ENCODE results near the gene CHCHD5. TPM values are rescaled to one million over a fixed set of nuclear protein-coding genes. Genes with fewer than 3 reads are reported as not detected.

CHCHD5 gene
- polyA plus RNA-seq, 4 donors: 28.0 to 50.8 (median 38.8) TPM

DNA sequence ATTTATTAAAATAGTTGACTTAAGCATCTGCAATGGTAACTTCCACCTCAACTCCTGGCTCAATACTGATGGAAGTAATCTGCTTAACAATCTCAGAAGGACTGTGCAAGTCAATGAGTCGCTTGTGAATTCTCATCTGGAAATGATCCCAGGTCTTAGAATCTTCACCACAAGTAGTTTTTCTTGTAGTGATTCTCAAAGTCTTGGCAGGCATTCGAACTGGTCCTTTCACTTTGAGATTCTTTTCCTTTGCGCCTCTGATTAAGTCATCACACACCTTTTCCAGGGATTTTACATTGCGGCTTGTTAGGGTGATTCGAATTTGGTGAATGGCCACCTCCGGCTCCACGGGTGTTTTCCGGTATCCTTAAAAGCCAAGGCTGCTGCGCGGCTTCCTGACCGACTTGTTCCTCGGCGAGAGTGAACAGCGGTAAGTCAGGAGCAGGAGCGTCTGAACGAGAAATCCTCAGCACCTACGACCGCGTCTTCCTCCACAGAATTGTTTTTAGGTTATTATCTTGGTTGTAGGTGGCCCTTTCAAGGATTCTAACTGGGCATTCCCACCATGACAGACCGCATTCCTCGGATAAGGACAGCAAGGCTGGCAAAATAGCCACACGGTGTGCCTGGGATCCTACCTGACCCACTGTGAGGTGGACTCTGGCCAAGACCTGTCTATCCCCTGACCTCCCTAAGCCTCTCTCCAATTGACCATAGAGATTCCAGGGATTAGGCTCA lies 37.5 kb downstream of the CHCHD5 start:
- H3K4me3 ChIP-seq (ENCODE audit: low read depth in 1 of 3, low read length in 3 of 3): no peak overlapping the region
- 85 to 91% (median 86%) methylated on average over 22 of the region's 22 CpGs for WGBS, 3 donors
- no peaks in the 10 kb centered on the region for H3K9me3 ChIP-seq (ENCODE audit: control insufficient read depth in 2 of 2, insufficient read depth in 1 of 2, low read depth in 1 of 2, low read length in 1 of 2)
- no peak overlapping the region for H3K27ac ChIP-seq (ENCODE audit: low read depth in 1 of 3, low read length in 2 of 3)
- no peaks in the 10 kb centered on the region for H3K27me3 ChIP-seq (ENCODE audit: control insufficient read depth in 3 of 3, insufficient read depth in 3 of 3, low read length in 3 of 3)
- peaks cover 0 to 4% (median 0%) of the 10 kb centered on the region in 3 donors for H3K4me1 ChIP-seq (ENCODE audit: control insufficient read depth in 3 of 3, insufficient read depth in 2 of 3, low read depth in 1 of 3, low read length in 2 of 3)
- FAIRE-seq (no peak), DNase-seq (no peak)
- H3K36me3 ChIP-seq (ENCODE audit: control insufficient read depth in 3 of 3, insufficient read depth in 2 of 3, low read depth in 1 of 3, low read length in 3 of 3): no peaks in the 10 kb centered on the region

GRCh38 chr2:112622528-112622849 lies 38.1 kb downstream of the CHCHD5 start:
- H3K27ac ChIP-seq (ENCODE audit: low read depth in 1 of 3, low read length in 2 of 3): no peak overlapping the region

GRCh38 chr2:112623913-112624777 lies 39.7 kb downstream of the CHCHD5 start:
- DNase-seq: peak in 1 of 2 donors; percentile 55
- Histone ChIP-seq H3K27ac (ENCODE audit: low read depth in 1 of 3, low read length in 2 of 3) (no peak overlapping the region), H3K4me1 (ENCODE audit: control insufficient read depth in 3 of 3, insufficient read depth in 2 of 3, low read depth in 1 of 3, low read length in 2 of 3) (peaks cover 0 to 8% (median 5%) of the 10 kb centered on the region in 3 donors), H3K4me3 (ENCODE audit: low read depth in 1 of 3, low read length in 3 of 3) (no peak overlapping the region), H3K9me3 (ENCODE audit: control insufficient read depth in 2 of 2, insufficient read depth in 1 of 2, low read depth in 1 of 2, low read length in 1 of 2) (no peaks in the 10 kb centered on the region), H3K27me3 (ENCODE audit: control insufficient read depth in 3 of 3, insufficient read depth in 3 of 3, low read length in 3 of 3) (no peaks in the 10 kb centered on the region), H3K36me3 (ENCODE audit: control insufficient read depth in 3 of 3, insufficient read depth in 2 of 3, low read depth in 1 of 3, low read length in 3 of 3) (no peaks in the 10 kb centered on the region)
- no peak for FAIRE-seq
- WGBS, 3 donors: 69 to 73% (median 73%) methylated on average over 11 of the region's 11 CpGs

More at GRCh38 chr2:112622528-112622849, 38.1 kb downstream of the CHCHD5 start:
- DNase-seq: peak in 1 of 2 donors; percentile 38
- Histone ChIP-seq H3K4me1 (ENCODE audit: control insufficient read depth in 3 of 3, insufficient read depth in 2 of 3, low read depth in 1 of 3, low read length in 2 of 3) (peaks cover 0 to 8% (median 0%) of the 10 kb centered on the region in 3 donors), H3K9me3 (ENCODE audit: control insufficient read depth in 2 of 2, insufficient read depth in 1 of 2, low read depth in 1 of 2, low read length in 1 of 2) (no peaks in the 10 kb centered on the region), H3K4me3 (ENCODE audit: low read depth in 1 of 3, low read length in 3 of 3) (no peak overlapping the region), H3K27me3 (ENCODE audit: control insufficient read depth in 3 of 3, insufficient read depth in 3 of 3, low read length in 3 of 3) (no peaks in the 10 kb centered on the region), H3K36me3 (ENCODE audit: control insufficient read depth in 3 of 3, insufficient read depth in 2 of 3, low read depth in 1 of 3, low read length in 3 of 3) (no peaks in the 10 kb centered on the region)
- WGBS, 3 donors: 11 to 31% (median 29%) methylated on average over 3 of the region's 3 CpGs
- no peak for FAIRE-seq

GRCh38 chr2:112625474-112626114 lies 41.2 kb downstream of the CHCHD5 start:
- FAIRE-seq: no peak
- DNase-seq: no peak
- Histone ChIP-seq H3K36me3 (ENCODE audit: control insufficient read depth in 3 of 3, insufficient read depth in 2 of 3, low read depth in 1 of 3, low read length in 3 of 3) (no peaks in the 10 kb centered on the region), H3K4me3 (ENCODE audit: low read depth in 1 of 3, low read length in 3 of 3) (no peak overlapping the region), H3K27me3 (ENCODE audit: control insufficient read depth in 3 of 3, insufficient read depth in 3 of 3, low read length in 3 of 3) (no peaks in the 10 kb centered on the region), H3K4me1 (ENCODE audit: control insufficient read depth in 3 of 3, insufficient read depth in 2 of 3, low read depth in 1 of 3, low read length in 2 of 3) (peaks cover 0 to 8% (median 5%) of the 10 kb centered on the region in 3 donors), H3K9me3 (ENCODE audit: control insufficient read depth in 2 of 2, insufficient read depth in 1 of 2, low read depth in 1 of 2, low read length in 1 of 2) (no peaks in the 10 kb centered on the region), H3K27ac (ENCODE audit: low read depth in 1 of 3, low read length in 2 of 3) (no peak overlapping the region)
- 74 to 77% (median 77%) methylated on average over 7 of the region's 7 CpGs for WGBS, 3 donors

DNA sequence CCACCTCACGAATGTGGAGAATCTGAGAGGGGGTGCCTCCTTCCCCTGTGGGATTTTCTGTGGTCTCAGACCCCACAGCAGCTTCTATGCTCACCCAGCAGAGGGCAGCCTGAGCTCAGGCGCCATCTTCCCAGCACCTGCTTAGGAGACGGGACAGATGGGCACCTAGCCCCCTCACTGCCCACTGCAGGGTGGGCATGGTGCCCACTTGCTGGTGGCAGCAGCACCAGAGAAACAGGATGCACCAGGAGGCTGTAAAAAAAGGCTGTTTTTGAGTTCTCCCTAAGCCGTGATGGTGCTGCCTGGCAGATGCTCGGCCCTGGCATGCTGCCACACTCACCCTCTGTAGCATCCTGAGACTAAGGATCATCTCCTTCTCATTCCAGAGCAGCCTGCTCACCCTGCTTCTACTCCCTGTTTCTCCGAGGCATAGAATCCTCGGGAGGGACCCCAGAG lies 42.2 kb downstream of the CHCHD5 start:
- peak; percentile 51 to 68 for DNase-seq
- Histone ChIP-seq H3K27ac (ENCODE audit: low read depth in 1 of 3, low read length in 2 of 3) (peak overlapping the region in 1 of 3 donors; percentile 46), H3K9me3 (ENCODE audit: control insufficient read depth in 2 of 2, insufficient read depth in 1 of 2, low read depth in 1 of 2, low read length in 1 of 2) (no peaks in the 10 kb centered on the region), H3K4me1 (ENCODE audit: control insufficient read depth in 3 of 3, insufficient read depth in 2 of 3, low read depth in 1 of 3, low read length in 2 of 3) (peaks cover 0 to 13% (median 5%) of the 10 kb centered on the region in 3 donors), H3K27me3 (ENCODE audit: control insufficient read depth in 3 of 3, insufficient read depth in 3 of 3, low read length in 3 of 3) (no peaks in the 10 kb centered on the region), H3K36me3 (ENCODE audit: control insufficient read depth in 3 of 3, insufficient read depth in 2 of 3, low read depth in 1 of 3, low read length in 3 of 3) (no peaks in the 10 kb centered on the region), H3K4me3 (ENCODE audit: low read depth in 1 of 3, low read length in 3 of 3) (no peak overlapping the region)
- no peak for FAIRE-seq
- WGBS, 3 donors: 13 to 19% (median 13%) methylated on average over 7 of the region's 7 CpGs

GRCh38 chr2:112627060-112628040 lies 42.9 kb downstream of the CHCHD5 start:
- peak overlapping the region in 1 of 3 donors; percentile 63 for H3K27ac ChIP-seq (ENCODE audit: low read depth in 1 of 3, low read length in 2 of 3)
- DNase-seq (no peak), FAIRE-seq (no peak)
- peak overlapping the region in 1 of 3 donors; percentile 9 for H3K4me3 ChIP-seq (ENCODE audit: low read depth in 1 of 3, low read length in 3 of 3)
- no peaks in the 10 kb centered on the region for H3K9me3 ChIP-seq (ENCODE audit: control insufficient read depth in 2 of 2, insufficient read depth in 1 of 2, low read depth in 1 of 2, low read length in 1 of 2)
- no peaks in the 10 kb centered on the region for H3K27me3 ChIP-seq (ENCODE audit: control insufficient read depth in 3 of 3, insufficient read depth in 3 of 3, low read length in 3 of 3)
- peaks cover 0 to 17% (median 5%) of the 10 kb centered on the region in 3 donors for H3K4me1 ChIP-seq (ENCODE audit: control insufficient read depth in 3 of 3, insufficient read depth in 2 of 3, low read depth in 1 of 3, low read length in 2 of 3)
- 61 to 68% (median 63%) methylated on average over 10 of the region's 10 CpGs for WGBS, 3 donors
- H3K36me3 ChIP-seq (ENCODE audit: control insufficient read depth in 3 of 3, insufficient read depth in 2 of 3, low read depth in 1 of 3, low read length in 3 of 3): no peaks in the 10 kb centered on the region

GRCh38 chr2:112629224-112629623 lies 44.8 kb downstream of the CHCHD5 start:
- no peak for FAIRE-seq
- Histone ChIP-seq H3K4me3 (ENCODE audit: low read depth in 1 of 3, low read length in 3 of 3) (no peak overlapping the region), H3K36me3 (ENCODE audit: control insufficient read depth in 3 of 3, insufficient read depth in 2 of 3, low read depth in 1 of 3, low read length in 3 of 3) (no peaks in the 10 kb centered on the region), H3K27ac (ENCODE audit: low read depth in 1 of 3, low read length in 2 of 3) (no peak overlapping the region), H3K9me3 (ENCODE audit: control insufficient read depth in 2 of 2, insufficient read depth in 1 of 2, low read depth in 1 of 2, low read length in 1 of 2) (no peaks in the 10 kb centered on the region), H3K4me1 (ENCODE audit: control insufficient read depth in 3 of 3, insufficient read depth in 2 of 3, low read depth in 1 of 3, low read length in 2 of 3) (peaks cover 0 to 17% (median 5%) of the 10 kb centered on the region in 3 donors), H3K27me3 (ENCODE audit: control insufficient read depth in 3 of 3, insufficient read depth in 3 of 3, low read length in 3 of 3) (no peaks in the 10 kb centered on the region)
- WGBS, 3 donors: 94 to 96% (median 96%) methylated on average over 6 of the region's 6 CpGs
- DNase-seq: no peak
